H9 (cell line): ENCODE measurements around the gene ADAT1. TPM values are rescaled to one million over a fixed set of nuclear protein-coding genes. Genes with fewer than 3 reads are reported as not detected.

Experiments used
- DNase-seq: peaks from one replicate; pipeline ENCODE4 v3.0.0-alpha.2; 2017
- H2AFZ ChIP-seq: one replicate; pipeline ENCODE4 v1.6.1; 2013; ENCODE audit warnings: mild to moderate bottlenecking, low read length, control low read depth, moderate library complexity
- H2AK5ac ChIP-seq: 2 replicates; pipeline ENCODE4 v1.6.1; 2013; ENCODE audit warnings: low read length, control low read depth, mixed read lengths; ENCODE audit not compliant: insufficient read length
- H2BK120ac ChIP-seq: one replicate; pipeline ENCODE4 v1.6.1; 2013; ENCODE audit warnings: low read depth, mild to moderate bottlenecking, low read length, control low read depth, inconsistent platforms; ENCODE audit not compliant: poor library complexity, severe bottlenecking
- H2BK12ac ChIP-seq: 2 replicates; pipeline ENCODE4 v1.6.1; 2013; ENCODE audit warnings: low read length, control low read depth, mixed read lengths, low read depth; ENCODE audit not compliant: insufficient read length
- H2BK15ac ChIP-seq: 2 replicates; pipeline ENCODE4 v1.6.1; 2013; ENCODE audit warnings: low read depth, low read length, control low read depth
- H2BK20ac ChIP-seq: one replicate; pipeline ENCODE4 v1.6.1; 2013; ENCODE audit warnings: low read depth, mild to moderate bottlenecking, low read length, control low read depth, inconsistent platforms; ENCODE audit not compliant: poor library complexity, severe bottlenecking
- H2BK5ac ChIP-seq: 2 replicates; pipeline ENCODE4 v1.6.1; 2013; ENCODE audit warnings: low read length, control low read depth, mixed read lengths; ENCODE audit not compliant: insufficient read length
- H3K14ac ChIP-seq: 2 replicates; pipeline ENCODE4 v1.6.1; 2013; ENCODE audit warnings: low read length, control low read depth; ENCODE audit not compliant: insufficient read depth
- H3K18ac ChIP-seq: 2 replicates; pipeline ENCODE4 v1.6.1; 2013; ENCODE audit warnings: low read depth, mild to moderate bottlenecking, mixed read lengths, low read length, control low read depth; ENCODE audit not compliant: insufficient read length
- H3K23ac ChIP-seq: 2 replicates; pipeline ENCODE4 v1.6.1; 2013; ENCODE audit warnings: low read length, control low read depth, mixed read lengths, low read depth; ENCODE audit not compliant: insufficient read length
- H3K23me2 ChIP-seq: 2 replicates; pipeline ENCODE4 v1.6.1; 2013; ENCODE audit warnings: low read depth, mild to moderate bottlenecking, mixed read lengths, low read length, control low read depth; ENCODE audit not compliant: insufficient read length, poor library complexity, severe bottlenecking
- H3K27ac ChIP-seq: 2 replicates; pipeline ENCODE4 v1.5.1; 2013; ENCODE audit warnings: low read length, control low read depth, mixed read lengths, low read depth; ENCODE audit not compliant: insufficient read length
- H3K27me3 ChIP-seq: 2 replicates; pipeline ENCODE4 v1.6.1; 2013; ENCODE audit warnings: low read length, control low read depth, inconsistent platforms; ENCODE audit not compliant: insufficient read depth
- H3K4ac ChIP-seq: 2 replicates; pipeline ENCODE4 v1.6.1; 2013; ENCODE audit warnings: low read depth, mild to moderate bottlenecking, control low read depth, inconsistent platforms, low read length, moderate library complexity
- H3K4me1 ChIP-seq: 2 replicates; pipeline ENCODE4 v1.6.1; 2013; ENCODE audit warnings: low read length, control low read depth, inconsistent platforms; ENCODE audit not compliant: insufficient read depth
- H3K4me2 ChIP-seq: 2 replicates; pipeline ENCODE4 v1.6.1; 2013; ENCODE audit warnings: low read length, control low read depth, mixed read lengths; ENCODE audit not compliant: insufficient read length, insufficient read depth
- H3K56ac ChIP-seq: 2 replicates; pipeline ENCODE4 v1.6.1; 2013; ENCODE audit warnings: low read depth, mild to moderate bottlenecking, mixed read lengths, low read length, control low read depth; ENCODE audit not compliant: insufficient read length
- H3K79me1 ChIP-seq: 2 replicates; pipeline ENCODE4 v1.6.1; 2013; ENCODE audit warnings: low read depth, mild to moderate bottlenecking, moderate library complexity, low read length, control low read depth, inconsistent platforms; ENCODE audit not compliant: insufficient read depth, poor library complexity, severe bottlenecking
- H3K79me2 ChIP-seq: 2 replicates; pipeline ENCODE4 v1.6.1; 2013; ENCODE audit warnings: low read length, control low read depth, inconsistent platforms; ENCODE audit not compliant: insufficient read depth
- H3K9ac ChIP-seq: 2 replicates; pipeline ENCODE4 v1.6.1; 2013; ENCODE audit warnings: low read length, control low read depth, mixed read lengths; ENCODE audit not compliant: insufficient read length; ENCODE audit errors: extremely low read depth
- H3K9me3 ChIP-seq: one replicate; pipeline ENCODE4 v1.6.1; 2013; ENCODE audit warnings: low read depth, low read length, inconsistent platforms; ENCODE audit not compliant: control insufficient read depth
- H3T11ph ChIP-seq: one replicate; pipeline ENCODE4 v1.6.1; 2013; ENCODE audit warnings: mild to moderate bottlenecking, low read length, control low read depth, inconsistent platforms
- H4K20me1 ChIP-seq: one replicate; pipeline ENCODE4 v1.6.1; 2013; ENCODE audit not compliant: control insufficient read depth, insufficient read length, insufficient read depth
- H4K5ac ChIP-seq: 2 replicates; pipeline ENCODE4 v1.6.1; 2013; ENCODE audit warnings: low read depth, mild to moderate bottlenecking, mixed read lengths, low read length, control low read depth; ENCODE audit not compliant: insufficient read length
- H4K8ac ChIP-seq: replicated peaks from 2 replicates; pipeline ENCODE4 v1.6.1; 2013; ENCODE audit warnings: low read length, control low read depth, mixed read lengths, low read depth; ENCODE audit not compliant: insufficient read length
- H4K91ac ChIP-seq: 2 replicates; pipeline ENCODE4 v1.6.1; 2013; ENCODE audit warnings: low read depth, mild to moderate bottlenecking, moderate library complexity, mixed read lengths, low read length, control low read depth; ENCODE audit not compliant: insufficient read length
- H3K27ac Mint-ChIP-seq, 3 experiments: 2 replicates in 2 of 3; 3 replicates in 1 of 3; pipeline ENCODE4 v1.8.0; 2020 to 2021; ENCODE audit warnings: mixed read lengths in 3 of 3, mild to moderate bottlenecking in 1 of 3, moderate library complexity in 1 of 3
- H3K27me3 Mint-ChIP-seq: 2 replicates; pipeline ENCODE4 v1.8.0; 2021; ENCODE audit warnings: low read depth, mild to moderate bottlenecking, moderate library complexity, mixed read lengths
- H3K36me3 Mint-ChIP-seq, 3 experiments: 2 replicates in 2 of 3; 3 replicates in 1 of 3; pipeline ENCODE4 v1.8.0; 2020 to 2021; ENCODE audit warnings: low read depth in 3 of 3, mixed read lengths in 3 of 3; ENCODE audit not compliant: insufficient read depth in 1 of 3
- H3K4me1 Mint-ChIP-seq, 2 experiments: 2 replicates each; pipeline ENCODE4 v1.8.0; 2020; ENCODE audit warnings: mixed read lengths in 2 of 2
- H3K4me3 Mint-ChIP-seq, 2 experiments: 2 replicates in 1 of 2; 3 replicates in 1 of 2; pipeline ENCODE4 v1.8.0; 2020 to 2021; ENCODE audit warnings: mild to moderate bottlenecking in 2 of 2, mixed read lengths in 2 of 2, moderate library complexity in 1 of 2
- H3K9me3 Mint-ChIP-seq, 2 experiments: 2 replicates in 1 of 2; 3 replicates in 1 of 2; pipeline ENCODE4 v1.8.0; 2020; ENCODE audit warnings: mild to moderate bottlenecking in 2 of 2, mixed read lengths in 2 of 2, moderate library complexity in 1 of 2
- CTCF ChIP-seq: fragments of 200-600 bp; sonication (generic); conservative IDR thresholded peaks from 3 replicates; pipeline ENCODE4 v1.8.0; 2021; ENCODE audit warnings: antibody characterized with exemption, mild to moderate bottlenecking
- WGBS: extraction: QIAGEN DNeasy Blood & Tissue Kit; methylation state at CpG from one replicate; pipeline ENCODE4 v1.1.7; 2013; ENCODE audit warnings: missing lambda C conversion rate, low lambda C conversion rate, mixed read lengths; ENCODE audit not compliant: insufficient read length; ENCODE audit errors: extremely low coverage; 5-methylcytosine and 5-hydroxymethylcytosine counted together
- total RNA-seq: library from RNA; stranded (reverse); gene quantifications from 2 replicates; pipeline ENCODE4 v1.2.1, GENCODE V29; 2021

The ADAT1 gene
- total RNA-seq, 1 experiment from 2014 or later: 54.2 TPM

GRCh38 chr16:75603241-75603640 is 19.8 kb downstream of the ADAT1 start:
- no peak overlapping the region for H3K4me2 ChIP-seq
- H2BK20ac ChIP-seq: no peak overlapping the region
- H3K27ac ChIP-seq: no peak overlapping the region
- no peak overlapping the region for H4K91ac ChIP-seq
- no peak overlapping the region for H3K9ac ChIP-seq
- DNase-seq: no peak
- no peak overlapping the region for H2AK5ac ChIP-seq
- Mint-ChIP-seq H3K27me3 (no peaks in the 10 kb centered on the region; the same call in 1 of the 2 replicates), H3K4me1 (no peaks in the 10 kb centered on the region), H3K9me3 (peaks cover 9 to 15% of the 10 kb centered on the region in 2 experiments; a peak in 4 of 5 replicates), H3K4me3 (no peak overlapping the region; a peak in 1 of 5 replicates), H3K27ac (no peak overlapping the region), H3K36me3 (peaks cover 49 to 79% (median 63%) of the 10 kb centered on the region in 3 experiments)
- H3K27me3 ChIP-seq: no peaks in the 10 kb centered on the region
- no peak overlapping the region for H3K23ac ChIP-seq
- no peaks in the 10 kb centered on the region for H4K20me1 ChIP-seq
- WGBS: no CpG with 5 or more reads among the region's 4 CpGs
- H2BK120ac ChIP-seq: no peak overlapping the region
- no peak overlapping the region for H4K5ac ChIP-seq
- no peak overlapping the region for H2BK12ac ChIP-seq
- H2BK5ac ChIP-seq: no peak overlapping the region
- no peak overlapping the region for H2AFZ ChIP-seq
- no peak overlapping the region for H2BK15ac ChIP-seq
- no peak overlapping the region for H3K4ac ChIP-seq
- H3K4me1 ChIP-seq: no peaks in the 10 kb centered on the region
- no peaks in the 10 kb centered on the region for H3K79me1 ChIP-seq
- no peak overlapping the region for H3T11ph ChIP-seq
- no peak overlapping the region for H3K14ac ChIP-seq
- no peaks in the 10 kb centered on the region for H3K79me2 ChIP-seq
- H3K23me2 ChIP-seq: no peaks in the 10 kb centered on the region
- H3K18ac ChIP-seq: no peak overlapping the region
- peaks cover 13% of the 10 kb centered on the region for H3K9me3 ChIP-seq
- no peak for TF ChIP-seq CTCF
- H4K8ac ChIP-seq: no peak overlapping the region
- H3K56ac ChIP-seq: no peak overlapping the region
